ENCODE data around the gene OR52E6. TPM values are rescaled to one million over a fixed set of nuclear protein-coding genes. Genes with fewer than 3 reads are reported as not detected.

OR52E6 gene
- total RNA-seq (not detected), polyA plus RNA-seq (not detected), total RNA-seq (0 reads per million in 6 experiments)

GRCh38 chr11:5841797-5842196 lies at the start of gene OR52E6:
OR52E6 (minus strand) TSS chr11:5841897; CDS start chr11:5841897, 0 bp downstream.
- Mint-ChIP-seq H3K27me3 (peaks cover 12 to 37% (median 23%) of the 10 kb centered on the region in 5 donors), H3K9me3 (peaks cover 0 to 13% (median 0%) of the 10 kb centered on the region in 9 donors), H3K36me3 (peaks cover 0 to 5% (median 0%) of the 10 kb centered on the region in 3 donors), H3K4me1 (no peaks in the 10 kb centered on the region), H3K4me3 (no peak within 1 kb of the TSS), H3K27ac (no peak within 1 kb of the TSS)
- no peak for ATAC-seq
- DNase-seq: no peak
- POLR2A ChIA-PET: no interaction called here

- Mint-ChIP-seq H3K27ac (no peak overlapping the region), H3K4me3 (no peak overlapping the region), H3K27me3 (peaks cover 3 to 28% (median 8%) of the 10 kb centered on the region in 5 donors), H3K9me3 (no peaks in the 10 kb centered on the region), H3K4me1 (no peaks in the 10 kb centered on the region), H3K36me3 (no peaks in the 10 kb centered on the region)
- POLR2A ChIA-PET: no interaction called here
- DNase-seq (peak in 2 of 10 donors; percentile 1 to 9), ATAC-seq (no peak)
Observed at GRCh38 chr11:5891216-5891800, 49.6 kb upstream of the OR52E6 start.

GRCh38 chr11:5887661-5888060 lies 46.0 kb upstream of the OR52E6 start:
- DNase-seq (no peak), ATAC-seq (no peak)
- POLR2A ChIA-PET: no interaction called here
- H3K4me1 Mint-ChIP-seq: no peaks in the 10 kb centered on the region
- no peaks in the 10 kb centered on the region for H3K9me3 Mint-ChIP-seq
- no peak overlapping the region for H3K27ac Mint-ChIP-seq
- H3K36me3 Mint-ChIP-seq: no peaks in the 10 kb centered on the region
- no peak overlapping the region for H3K4me3 Mint-ChIP-seq
- peaks cover 5 to 47% (median 13%) of the 10 kb centered on the region in 5 donors for H3K27me3 Mint-ChIP-seq

- H3K27me3 Mint-ChIP-seq: peaks cover 5 to 47% (median 13%) of the 10 kb centered on the region in 5 donors
- no peak overlapping the region for H3K27ac Mint-ChIP-seq
- H3K9me3 Mint-ChIP-seq: no peaks in the 10 kb centered on the region
- no peak overlapping the region for H3K4me3 Mint-ChIP-seq
- H3K36me3 Mint-ChIP-seq: no peaks in the 10 kb centered on the region
- ATAC-seq (no peak), DNase-seq (no peak)
- POLR2A ChIA-PET: no interaction called here
- H3K4me1 Mint-ChIP-seq: no peaks in the 10 kb centered on the region
Observed at GRCh38 chr11:5887172-5887571, 45.5 kb upstream of the OR52E6 start.

- ATAC-seq: no peak
- Mint-ChIP-seq H3K36me3 (no peaks in the 10 kb centered on the region), H3K27me3 (peaks cover 3 to 32% (median 10%) of the 10 kb centered on the region in 5 donors), H3K4me3 (no peak overlapping the region), H3K9me3 (no peaks in the 10 kb centered on the region), H3K4me1 (no peaks in the 10 kb centered on the region), H3K27ac (no peak overlapping the region)
- POLR2A ChIA-PET: no interaction called here
- no peak for DNase-seq
Observed at GRCh38 chr11:5881756-5882155, 40.1 kb upstream of the OR52E6 start.

GRCh38 chr11:5880329-5880728 lies 38.6 kb upstream of the OR52E6 start, which contains the start of gene OR52E4:
OR52E4 (plus strand) TSS chr11:5880629; CDS start chr11:5884293, 3,664 bp downstream.
- Mint-ChIP-seq H3K4me1 (no peaks in the 10 kb centered on the region), H3K4me3 (no peak within 1 kb of the TSS), H3K27ac (no peak within 1 kb of the TSS), H3K36me3 (no peaks in the 10 kb centered on the region), H3K27me3 (peaks cover 3 to 24% (median 10%) of the 10 kb centered on the region in 5 donors), H3K9me3 (no peaks in the 10 kb centered on the region)
- no peak for DNase-seq
- POLR2A ChIA-PET: no interaction called here
- ATAC-seq: no peak

GRCh38 chr11:5878564-5878963 lies 36.9 kb upstream of the OR52E6 start:
- POLR2A ChIA-PET: no interaction called here
- H3K9me3 Mint-ChIP-seq: peaks cover 0 to 8% (median 0%) of the 10 kb centered on the region in 9 donors
- H3K27ac Mint-ChIP-seq: no peak overlapping the region
- peaks cover 0 to 5% (median 0%) of the 10 kb centered on the region in 3 donors for H3K36me3 Mint-ChIP-seq
- H3K4me3 Mint-ChIP-seq: no peak overlapping the region
- ATAC-seq (no peak), DNase-seq (no peak)
- peaks cover 0 to 21% (median 5%) of the 10 kb centered on the region in 5 donors for H3K27me3 Mint-ChIP-seq
- no peaks in the 10 kb centered on the region for H3K4me1 Mint-ChIP-seq

- POLR2A ChIA-PET: no interaction called here
- Mint-ChIP-seq H3K9me3 (peaks cover 0 to 21% (median 5%) of the 10 kb centered on the region in 9 donors), H3K27me3 (peaks cover 6 to 40% (median 15%) of the 10 kb centered on the region in 5 donors), H3K4me3 (no peak overlapping the region), H3K4me1 (no peaks in the 10 kb centered on the region), H3K27ac (no peak overlapping the region), H3K36me3 (peaks cover 0 to 5% (median 2%) of the 10 kb centered on the region in 3 donors)
- no peak for DNase-seq
- ATAC-seq: no peak
Observed at GRCh38 chr11:5865826-5866225, 24.1 kb upstream of the OR52E6 start.

GRCh38 chr11:5857590-5857989 lies 15.9 kb upstream of the OR52E6 start, which contains the start of gene OR52E8:
OR52E8 (minus strand) TSS chr11:5857690; CDS start chr11:5857690, 0 bp downstream.
- Mint-ChIP-seq H3K27ac (no peak within 1 kb of the TSS), H3K4me3 (no peak within 1 kb of the TSS), H3K36me3 (peaks cover 0 to 6% (median 0%) of the 10 kb centered on the region in 3 donors), H3K27me3 (peaks cover 14 to 41% (median 21%) of the 10 kb centered on the region in 5 donors), H3K4me1 (no peaks in the 10 kb centered on the region), H3K9me3 (peaks cover 0 to 8% (median 4%) of the 10 kb centered on the region in 9 donors)
- ATAC-seq (no peak), DNase-seq (no peak)
- POLR2A ChIA-PET: no interaction called here

- Mint-ChIP-seq H3K4me1 (no peaks in the 10 kb centered on the region), H3K4me3 (no peak overlapping the region), H3K27ac (no peak overlapping the region), H3K9me3 (peaks cover 0 to 9% (median 4%) of the 10 kb centered on the region in 9 donors), H3K36me3 (peaks cover 0 to 6% (median 0%) of the 10 kb centered on the region in 3 donors), H3K27me3 (peaks cover 13 to 31% (median 23%) of the 10 kb centered on the region in 5 donors)
- POLR2A ChIA-PET: no interaction called here
- DNase-seq (no peak), ATAC-seq (no peak)
Observed at GRCh38 chr11:5851002-5851401, 9.3 kb upstream of the OR52E6 start.

- H3K4me3 Mint-ChIP-seq: no peak overlapping the region
Observed at GRCh38 chr11:5847711-5848110, 6.0 kb upstream of the OR52E6 start.

GRCh38 chr11:5846701-5847100 lies 5.0 kb upstream of the OR52E6 start:
- no peak for ATAC-seq
- POLR2A ChIA-PET: no interaction called here
- H3K27ac Mint-ChIP-seq: no peak overlapping the region
- H3K4me3 Mint-ChIP-seq: no peak overlapping the region
- H3K9me3 Mint-ChIP-seq: peaks cover 0 to under 1% (median 0%) of the 10 kb centered on the region in 9 donors
- no peaks in the 10 kb centered on the region for H3K4me1 Mint-ChIP-seq
- H3K36me3 Mint-ChIP-seq: no peaks in the 10 kb centered on the region
- H3K27me3 Mint-ChIP-seq: peaks cover 0 to 4% (median 3%) of the 10 kb centered on the region in 5 donors
- DNase-seq: no peak

More at GRCh38 chr11:5847711-5848110, 6.0 kb upstream of the OR52E6 start:
- Mint-ChIP-seq H3K36me3 (peaks cover 0 to under 1% (median 0%) of the 10 kb centered on the region in 3 donors), H3K27me3 (peaks cover 2 to 7% (median 3%) of the 10 kb centered on the region in 5 donors), H3K27ac (no peak overlapping the region), H3K9me3 (peaks cover 0 to 3% (median 0%) of the 10 kb centered on the region in 9 donors), H3K4me1 (no peaks in the 10 kb centered on the region)
- DNase-seq (no peak), ATAC-seq (no peak)
- POLR2A ChIA-PET: no interaction called here

GRCh38 chr11:5837695-5838094 lies 4.0 kb downstream of the OR52E6 start:
- Mint-ChIP-seq H3K36me3 (peaks cover 0 to 5% (median 0%) of the 10 kb centered on the region in 3 donors), H3K9me3 (peaks cover 0 to 13% (median 0%) of the 10 kb centered on the region in 9 donors), H3K4me3 (no peak overlapping the region), H3K27ac (no peak overlapping the region), H3K27me3 (peaks cover 15 to 37% (median 24%) of the 10 kb centered on the region in 5 donors), H3K4me1 (no peaks in the 10 kb centered on the region)
- ATAC-seq: no peak
- no peak for DNase-seq
- POLR2A ChIA-PET: no interaction called here
